Stimulated activated naive CD8-positive, alpha-beta T cell treated with anti-CD3 and anti-CD28 coated beads, Interleukin-15, Interleukin-2, amounts not matched to agents 100 ng/mL and 50 ng/mL, for 24 hours (primary cell): ENCODE measurements around the gene OR5H6.

ENCODE experiments used
- H3K27ac Mint-ChIP-seq: one replicate; pipeline ENCODE4 v1.8.0; 2021; ENCODE audit warnings: mild to moderate bottlenecking, mixed read lengths
- H3K27me3 Mint-ChIP-seq: one replicate; pipeline ENCODE4 v1.8.0; 2021; ENCODE audit warnings: mixed read lengths
- H3K36me3 Mint-ChIP-seq: one replicate; pipeline ENCODE4 v1.8.0; 2021; ENCODE audit warnings: low read depth, mixed read lengths
- H3K4me1 Mint-ChIP-seq: one replicate; pipeline ENCODE4 v1.8.0; 2021; ENCODE audit warnings: low read depth, mixed read lengths
- H3K4me3 Mint-ChIP-seq: one replicate; pipeline ENCODE4 v1.8.0; 2021; ENCODE audit warnings: mild to moderate bottlenecking, mixed read lengths
- H3K9me3 Mint-ChIP-seq: one replicate; pipeline ENCODE4 v1.8.0; 2021; ENCODE audit warnings: mixed read lengths

OR5H6 gene

DNA sequence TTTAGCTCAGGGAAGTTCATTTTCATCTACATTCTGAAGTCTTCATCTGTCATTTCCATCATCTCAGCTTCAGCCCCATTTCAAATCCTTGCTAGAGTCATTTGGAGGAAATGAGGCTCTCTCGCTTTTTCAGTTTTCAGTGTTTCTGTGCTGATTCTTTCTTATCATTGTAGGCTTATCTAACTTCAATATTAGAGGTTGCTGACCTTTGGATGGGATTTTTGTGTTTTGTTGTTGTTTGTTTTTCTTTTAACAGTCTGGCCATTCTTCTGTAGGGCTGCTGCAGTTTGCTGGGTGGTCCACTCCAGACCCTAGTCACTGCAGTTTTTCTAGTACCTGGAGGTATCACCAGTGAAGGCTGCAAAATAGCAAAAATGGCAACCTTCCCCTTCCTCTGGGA lies 26.9 kb downstream of the OR5H6 start:
- H3K27me3 Mint-ChIP-seq, result peaks cover 13% of the 10 kb centered on the region
- H3K9me3 Mint-ChIP-seq, result no peaks in the 10 kb centered on the region
- no peaks in the 10 kb centered on the region for H3K36me3 Mint-ChIP-seq
- no peak overlapping the region for H3K27ac Mint-ChIP-seq
- no peak overlapping the region for H3K4me3 Mint-ChIP-seq
- H3K4me1 Mint-ChIP-seq, result no peaks in the 10 kb centered on the region

DNA sequence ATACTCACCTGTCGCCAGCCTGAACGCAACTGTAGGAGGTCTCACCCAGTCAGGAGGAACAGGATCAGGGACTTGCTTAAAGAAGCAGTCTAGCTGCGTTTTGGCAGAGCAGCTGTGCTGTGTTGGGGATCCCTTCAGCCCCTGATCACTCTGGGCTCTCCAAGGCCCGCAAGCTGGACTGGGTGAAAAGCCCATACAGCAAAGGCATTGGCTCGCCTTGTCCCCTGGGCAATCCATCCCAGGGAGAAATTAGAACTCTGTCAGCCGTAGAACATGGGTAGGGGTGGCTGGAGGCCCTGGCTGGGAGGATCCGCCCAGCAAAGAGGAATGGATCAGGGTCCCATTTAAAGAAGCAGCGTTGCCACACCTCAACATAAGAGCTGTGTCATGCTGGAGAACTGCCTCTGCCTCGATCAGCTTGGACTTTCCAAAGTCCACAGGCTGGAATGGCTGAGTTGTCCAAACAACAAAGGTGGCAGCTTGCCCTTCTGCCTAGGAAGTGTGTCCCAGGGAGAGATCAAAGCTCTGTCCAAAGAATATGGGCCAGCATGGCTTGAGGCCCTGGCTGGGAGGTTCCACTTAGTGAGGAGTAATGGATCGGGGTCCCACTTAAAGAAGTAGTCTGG lies 27.4 kb downstream of the OR5H6 start:
- Mint-ChIP-seq H3K27ac (no peak overlapping the region), H3K4me3 (no peak overlapping the region), H3K4me1 (no peaks in the 10 kb centered on the region), H3K36me3 (no peaks in the 10 kb centered on the region), H3K27me3 (peaks cover 13% of the 10 kb centered on the region), H3K9me3 (no peaks in the 10 kb centered on the region)
